Raji (cell line): ENCODE measurements around the gene DNAAF5.

ENCODE experiments used
- POLR2A ChIP-seq: IDR thresholded peaks from 2 replicates; pipeline ENCODE4 v1.6.1; 2011; ENCODE audit warnings: low read depth, low read length, control low read depth; ENCODE audit not compliant: insufficient read depth

DNAAF5 gene

GRCh38 chr7:776992-777727 lies 50.7 kb downstream of the DNAAF5 start:
- no peak for TF ChIP-seq POLR2A

GRCh38 chr7:777728-778078 lies 51.2 kb downstream of the DNAAF5 start:
- no peak for TF ChIP-seq POLR2A

- no peak for TF ChIP-seq POLR2A
These were observed 51.9 kb downstream of the DNAAF5 start for GRCh38 chr7:778271-778967.

GRCh38 chr7:778968-779451 lies 52.5 kb downstream of the DNAAF5 start:
- TF ChIP-seq POLR2A, result no peak

- TF ChIP-seq POLR2A, result no peak
These were observed 53.0 kb downstream of the DNAAF5 start for GRCh38 chr7:779480-779879.

GRCh38 chr7:780081-780480 lies 53.6 kb downstream of the DNAAF5 start:
- no peak for TF ChIP-seq POLR2A

GRCh38 chr7:780516-780915 lies 54.0 kb downstream of the DNAAF5 start:
- TF ChIP-seq POLR2A, result no peak

- no peak for TF ChIP-seq POLR2A
These were observed 54.8 kb downstream of the DNAAF5 start for GRCh38 chr7:781186-781849.

- no peak for TF ChIP-seq POLR2A
These were observed 55.5 kb downstream of the DNAAF5 start for GRCh38 chr7:781936-782529.

- no peak for TF ChIP-seq POLR2A
These were observed 56.4 kb downstream of the DNAAF5 start for GRCh38 chr7:782718-783449.

- TF ChIP-seq POLR2A, result no peak
These were observed 57.3 kb downstream of the DNAAF5 start for GRCh38 chr7:783556-784490.

GRCh38 chr7:784971-785370 lies 58.5 kb downstream of the DNAAF5 start:
- no peak for TF ChIP-seq POLR2A

GRCh38 chr7:785416-785815 lies 58.9 kb downstream of the DNAAF5 start:
- TF ChIP-seq POLR2A, result no peak
